ENCODE measurements around the gene ABCD2. TPM values are rescaled to one million over a fixed set of nuclear protein-coding genes. Genes with fewer than 3 reads are reported as not detected.
"Not testable (repeated sequence)": the region's sequence is repeated elsewhere in the genome, so short reads cannot be mapped to it uniquely, and the experiment has no call there.

ABCD2 gene
- 1 to 10 TPM in 1 of 2 donors, under 1 TPM in 1; 0.45 to 3.1 TPM for total RNA-seq

GRCh38 chr12:39619660-39620433 lies at the start of gene ABCD2:
ABCD2 (minus strand) TSS chr12:39619803; CDS start chr12:39619615, 188 bp downstream.
- Mint-ChIP-seq H3K27me3 (peaks cover 0 to 2% of the 10 kb centered on the region in 2 donors), H3K27ac (no peak within 1 kb of the TSS), H3K9me3 (no peaks in the 10 kb centered on the region), H3K4me1 (ENCODE audit: low read depth in 2 of 2) (peaks cover 24 to 25% of the 10 kb centered on the region in 2 donors), H3K36me3 (no peaks in the 10 kb centered on the region), H3K4me3 (no peak within 1 kb of the TSS)
- DNase-seq (ENCODE audit: low spot score), result peak; percentile 80
- peak; percentile 92 to 95 for ATAC-seq

- no peak for ATAC-seq
- no peaks in the 10 kb centered on the region for H3K9me3 Mint-ChIP-seq
- peaks cover 13 to 32% of the 10 kb centered on the region in 2 donors for H3K27me3 Mint-ChIP-seq
- no peak overlapping the region for H3K4me3 Mint-ChIP-seq
- DNase-seq (ENCODE audit: low spot score), result no peak
- no peak overlapping the region for H3K27ac Mint-ChIP-seq
- H3K36me3 Mint-ChIP-seq, result no peaks in the 10 kb centered on the region
- H3K4me1 Mint-ChIP-seq (ENCODE audit: low read depth in 2 of 2), result peaks cover 0 to 3% of the 10 kb centered on the region in 2 donors
These were observed 40.5 kb upstream of the ABCD2 start for GRCh38 chr12:39660101-39660500.

GRCh38 chr12:39647383-39647782 lies 27.8 kb upstream of the ABCD2 start:
- Mint-ChIP-seq H3K9me3 (no peaks in the 10 kb centered on the region), H3K4me1 (ENCODE audit: low read depth in 2 of 2) (no peaks in the 10 kb centered on the region), H3K27me3 (peaks cover 4 to 16% of the 10 kb centered on the region in 2 donors), H3K36me3 (no peaks in the 10 kb centered on the region), H3K4me3 (no peak overlapping the region), H3K27ac (no peak overlapping the region)
- DNase-seq (ENCODE audit: low spot score), result no peak
- no peak for ATAC-seq

GRCh38 chr12:39646963-39647362 lies 27.4 kb upstream of the ABCD2 start:
- no peak for DNase-seq (ENCODE audit: low spot score)
- Mint-ChIP-seq H3K4me3 (no peak overlapping the region), H3K27ac (no peak overlapping the region), H3K27me3 (peaks cover 8 to 16% of the 10 kb centered on the region in 2 donors), H3K4me1 (ENCODE audit: low read depth in 2 of 2) (no peaks in the 10 kb centered on the region), H3K9me3 (no peaks in the 10 kb centered on the region), H3K36me3 (no peaks in the 10 kb centered on the region)
- ATAC-seq, result no peak

GRCh38 chr12:39643052-39643451 lies 23.4 kb upstream of the ABCD2 start:
- Mint-ChIP-seq H3K27me3 (peaks cover 12 to 19% of the 10 kb centered on the region in 2 donors), H3K9me3 (no peaks in the 10 kb centered on the region), H3K4me3 (no peak overlapping the region), H3K27ac (no peak overlapping the region), H3K4me1 (ENCODE audit: low read depth in 2 of 2) (no peaks in the 10 kb centered on the region), H3K36me3 (no peaks in the 10 kb centered on the region)
- DNase-seq (ENCODE audit: low spot score) (no peak), ATAC-seq (no peak)

GRCh38 chr12:39638840-39639239 lies 19.2 kb upstream of the ABCD2 start:
- peaks cover 12 to 21% of the 10 kb centered on the region in 2 donors for H3K27me3 Mint-ChIP-seq
- H3K4me3 Mint-ChIP-seq, result no peak overlapping the region
- no peaks in the 10 kb centered on the region for H3K4me1 Mint-ChIP-seq (ENCODE audit: low read depth in 2 of 2)

GRCh38 chr12:39638178-39638577 lies 18.6 kb upstream of the ABCD2 start:
- H3K4me3 Mint-ChIP-seq, result no peak overlapping the region
- ATAC-seq (no peak), DNase-seq (ENCODE audit: low spot score) (no peak)
- peaks cover 12 to 21% of the 10 kb centered on the region in 2 donors for H3K27me3 Mint-ChIP-seq
- H3K27ac Mint-ChIP-seq, result no peak overlapping the region
- H3K36me3 Mint-ChIP-seq, result no peaks in the 10 kb centered on the region
- no peaks in the 10 kb centered on the region for H3K4me1 Mint-ChIP-seq (ENCODE audit: low read depth in 2 of 2)
- H3K9me3 Mint-ChIP-seq, result no peaks in the 10 kb centered on the region

More at GRCh38 chr12:39638840-39639239, 19.2 kb upstream of the ABCD2 start:
- no peak overlapping the region for H3K27ac Mint-ChIP-seq
- no peaks in the 10 kb centered on the region for H3K36me3 Mint-ChIP-seq
- DNase-seq (ENCODE audit: low spot score) (no peak), ATAC-seq (no peak)
- H3K9me3 Mint-ChIP-seq, result no peaks in the 10 kb centered on the region

GRCh38 chr12:39632670-39633069 lies 13.1 kb upstream of the ABCD2 start:
- Mint-ChIP-seq H3K27me3 (peaks cover 0 to 4% of the 10 kb centered on the region in 2 donors), H3K4me1 (ENCODE audit: low read depth in 2 of 2) (peaks cover 14 to 22% of the 10 kb centered on the region in 2 donors), H3K9me3 (no peaks in the 10 kb centered on the region), H3K4me3 (no peak overlapping the region), H3K27ac (no peak overlapping the region), H3K36me3 (no peaks in the 10 kb centered on the region)
- no peak for ATAC-seq
- DNase-seq (ENCODE audit: low spot score), result no peak

- no peaks in the 10 kb centered on the region for H3K9me3 Mint-ChIP-seq
- ATAC-seq (peak in 1 of 2 donors; percentile 83), DNase-seq (ENCODE audit: low spot score) (no peak)
- no peaks in the 10 kb centered on the region for H3K27me3 Mint-ChIP-seq
- H3K4me1 Mint-ChIP-seq (ENCODE audit: low read depth in 2 of 2), result peaks cover 16 to 30% of the 10 kb centered on the region in 2 donors
- peak overlapping the region; percentile 76 for H3K4me3 Mint-ChIP-seq
- peak overlapping the region; percentile 79 to 85 for H3K27ac Mint-ChIP-seq
- no peaks in the 10 kb centered on the region for H3K36me3 Mint-ChIP-seq
These were observed 9.2 kb upstream of the ABCD2 start for GRCh38 chr12:39628836-39629235.

- peaks cover 16 to 30% of the 10 kb centered on the region in 2 donors for H3K4me1 Mint-ChIP-seq (ENCODE audit: low read depth in 2 of 2)
- no peaks in the 10 kb centered on the region for H3K9me3 Mint-ChIP-seq
- H3K27me3 Mint-ChIP-seq, result no peaks in the 10 kb centered on the region
- DNase-seq (ENCODE audit: low spot score), result no peak
- peak overlapping the region; percentile 79 to 85 for H3K27ac Mint-ChIP-seq
- ATAC-seq, result peak; percentile 55 to 86
- H3K4me3 Mint-ChIP-seq, result peak overlapping the region; percentile 76
- H3K36me3 Mint-ChIP-seq, result no peaks in the 10 kb centered on the region
These were observed 8.3 kb upstream of the ABCD2 start for GRCh38 chr12:39627914-39628313.

GRCh38 chr12:39626033-39626814 lies 6.6 kb upstream of the ABCD2 start:
- no peaks in the 10 kb centered on the region for H3K27me3 Mint-ChIP-seq
- ATAC-seq (no peak), DNase-seq (ENCODE audit: low spot score) (no peak)
- H3K27ac Mint-ChIP-seq, result no peak overlapping the region
- H3K9me3 Mint-ChIP-seq, result no peaks in the 10 kb centered on the region
- peaks cover 26 to 42% of the 10 kb centered on the region in 2 donors for H3K4me1 Mint-ChIP-seq (ENCODE audit: low read depth in 2 of 2)
- H3K4me3 Mint-ChIP-seq, result no peak overlapping the region
- no peaks in the 10 kb centered on the region for H3K36me3 Mint-ChIP-seq

GRCh38 chr12:39623919-39624318 lies 4.3 kb upstream of the ABCD2 start:
- ATAC-seq (no peak), DNase-seq (ENCODE audit: low spot score) (no peak)
- Mint-ChIP-seq H3K9me3 (no peaks in the 10 kb centered on the region), H3K36me3 (no peaks in the 10 kb centered on the region), H3K27me3 (no peaks in the 10 kb centered on the region), H3K4me3 (no peak overlapping the region), H3K27ac (no peak overlapping the region), H3K4me1 (ENCODE audit: low read depth in 2 of 2) (peaks cover 30 to 35% of the 10 kb centered on the region in 2 donors)

GRCh38 chr12:39623160-39623559 lies 3.6 kb upstream of the ABCD2 start:
- H3K36me3 Mint-ChIP-seq; ATAC-seq; H3K27me3 Mint-ChIP-seq; H3K4me3 Mint-ChIP-seq; H3K9me3 Mint-ChIP-seq; DNase-seq (ENCODE audit: low spot score): not testable (repeated sequence)
- peak overlapping the region in 1 of 2 donors; percentile 88 for H3K27ac Mint-ChIP-seq
- H3K4me1 Mint-ChIP-seq (ENCODE audit: low read depth in 2 of 2), result peaks cover 28% of the 10 kb centered on the region in 2 donors

GRCh38 chr12:39622306-39622705 lies 2.7 kb upstream of the ABCD2 start:
- H3K27ac Mint-ChIP-seq, result peak overlapping the region in 1 of 2 donors; percentile 88
- no peaks in the 10 kb centered on the region for H3K36me3 Mint-ChIP-seq
- no peaks in the 10 kb centered on the region for H3K9me3 Mint-ChIP-seq
- DNase-seq (ENCODE audit: low spot score), result no peak
- H3K27me3 Mint-ChIP-seq, result peaks cover 0 to 2% of the 10 kb centered on the region in 2 donors
- H3K4me1 Mint-ChIP-seq (ENCODE audit: low read depth in 2 of 2), result peaks cover 24 to 25% of the 10 kb centered on the region in 2 donors
- H3K4me3 Mint-ChIP-seq, result peak overlapping the region; percentile 28
- ATAC-seq, result no peak

Data from natural killer cell treated with Interleukin-12 subunit alpha and Interleukin-12 subunit beta and Interleukin-15 and Interleukin-18, amount 100 ng/mL, for 72 hours (primary cell).